NCI-H146 treated with DMSO at 0.1 percent for 48 hours (cell line): Measurements from ENCODE around the gene KLHDC9.
"Not testable (repeated sequence)": the region's sequence is repeated elsewhere in the genome, so short reads cannot be mapped to it uniquely, and the experiment has no call there.

Experiments
- DNase-seq: peaks from one replicate; lab custom pipeline; 2025; ENCODE audit not compliant: unreplicated experiment; lab: John Stamatoyannopoulos, UW

The KLHDC9 gene, protein sequence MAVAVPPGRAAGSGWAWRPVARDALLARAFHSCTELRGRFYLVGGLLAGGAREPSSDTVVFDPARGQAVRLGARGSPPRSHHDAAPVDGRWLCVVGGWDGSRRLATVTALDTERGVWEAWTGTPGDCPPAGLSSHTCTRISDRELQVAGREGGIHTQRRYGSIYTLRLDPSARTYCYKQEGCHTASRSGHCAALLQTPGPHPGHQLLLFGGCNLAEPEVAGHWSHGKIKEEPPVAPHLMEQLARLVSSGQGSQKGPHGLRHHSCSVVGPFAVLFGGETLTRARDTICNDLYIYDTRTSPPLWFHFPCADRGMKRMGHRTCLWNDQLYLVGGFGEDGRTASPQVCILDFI

DNA sequence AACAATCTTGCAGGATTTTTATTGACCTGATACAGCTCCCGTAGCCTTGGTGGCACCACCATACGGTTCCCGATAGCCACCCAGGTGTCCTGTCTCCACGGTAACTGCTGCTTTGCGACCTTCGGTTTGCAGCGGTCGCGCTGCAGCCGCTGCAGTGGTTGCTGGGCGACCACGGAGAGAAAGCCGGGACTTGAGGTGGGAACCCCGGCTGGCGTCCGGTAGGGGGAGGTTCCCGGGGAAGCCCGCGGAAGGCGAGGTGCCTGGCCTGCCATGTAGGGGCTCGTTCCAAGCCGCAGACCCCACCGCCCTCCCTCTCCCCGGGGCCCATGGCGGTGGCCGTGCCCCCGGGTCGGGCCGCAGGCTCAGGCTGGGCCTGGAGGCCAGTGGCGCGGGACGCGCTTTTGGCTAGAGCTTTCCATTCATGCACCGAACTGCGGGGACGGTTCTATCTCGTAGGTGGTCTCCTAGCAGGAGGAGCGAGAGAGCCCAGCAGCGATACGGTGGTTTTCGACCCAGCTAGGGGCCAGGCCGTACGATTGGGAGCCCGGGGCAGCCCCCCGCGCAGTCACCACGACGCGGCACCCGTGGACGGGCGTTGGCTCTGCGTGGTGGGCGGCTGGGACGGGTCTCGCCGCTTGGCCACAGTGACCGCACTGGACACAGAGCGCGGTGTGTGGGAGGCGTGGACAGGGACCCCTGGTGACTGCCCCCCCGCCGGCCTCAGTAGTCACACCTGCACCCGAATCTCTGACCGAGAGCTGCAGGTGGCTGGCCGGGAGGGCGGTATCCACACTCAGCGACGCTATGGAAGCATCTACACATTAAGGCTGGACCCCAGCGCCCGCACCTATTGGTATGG, at the start of gene KLHDC9:
Gene KLHDC9 (plus strand): TSS at position 152 of the 859 bp plus-strand sequence. CDS start 175 bp downstream, at position 327.
- DNase-seq = peak; percentile 83

DNA sequence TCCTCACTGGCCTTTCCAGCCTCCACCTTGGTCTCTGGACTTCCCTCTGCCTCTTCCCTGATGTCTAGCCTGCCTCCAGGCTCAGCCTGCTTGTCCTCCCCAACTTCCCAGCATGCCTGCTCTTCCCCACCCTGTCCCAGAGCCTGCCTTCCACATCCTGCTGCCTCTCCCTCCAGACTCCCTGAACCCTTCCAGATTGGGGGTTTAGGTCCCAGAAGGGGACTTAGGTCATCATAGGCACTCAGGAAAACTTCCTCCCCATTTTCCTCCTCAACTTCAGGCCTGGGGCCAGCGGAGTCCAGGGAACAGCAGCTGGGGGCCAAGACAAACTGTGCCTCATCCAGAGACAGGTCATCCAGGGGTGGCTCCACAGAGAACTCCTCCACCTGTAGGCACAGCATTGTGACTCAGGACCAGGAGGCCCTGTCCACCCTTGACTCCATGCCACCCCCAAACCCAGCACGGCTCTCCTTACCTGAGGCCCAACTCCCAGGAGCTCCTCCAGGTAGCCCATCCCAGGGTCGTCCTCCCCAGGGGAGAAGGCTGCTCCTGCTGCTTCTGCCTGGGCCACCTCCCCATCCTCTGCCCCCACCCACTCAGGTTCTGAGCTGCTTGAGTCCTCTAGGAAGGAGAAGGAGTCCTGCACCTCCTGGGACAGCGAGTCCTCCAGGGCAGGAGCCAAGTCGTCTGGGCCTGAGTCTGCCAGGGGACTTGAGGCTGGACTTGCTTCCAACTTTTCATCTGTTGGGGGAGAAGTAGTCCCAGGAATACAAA, 49.0 kb upstream of the KLHDC9 start:
- no peak for DNase-seq

DNA sequence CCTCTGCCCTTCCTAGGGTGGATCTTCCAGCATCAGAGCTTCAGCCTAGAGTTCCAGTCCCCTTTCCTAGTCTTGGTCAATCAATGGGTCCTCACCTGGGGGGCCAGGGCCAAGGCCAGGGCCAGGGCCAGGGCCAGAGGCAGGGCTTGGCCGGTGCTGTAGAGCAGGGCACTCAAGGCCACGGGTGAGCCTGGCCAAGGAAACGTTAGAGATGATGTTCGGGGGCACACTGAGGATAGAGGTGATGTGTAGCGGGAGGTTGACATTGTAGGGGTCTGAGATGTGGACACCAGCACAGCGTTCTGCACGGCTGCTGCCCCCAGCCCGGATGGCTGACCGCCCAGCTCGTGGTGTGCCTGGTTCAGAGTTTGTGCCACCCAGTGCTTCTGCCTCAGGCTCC, 46.9 kb upstream of the KLHDC9 start:
- DNase-seq = no peak

DNA sequence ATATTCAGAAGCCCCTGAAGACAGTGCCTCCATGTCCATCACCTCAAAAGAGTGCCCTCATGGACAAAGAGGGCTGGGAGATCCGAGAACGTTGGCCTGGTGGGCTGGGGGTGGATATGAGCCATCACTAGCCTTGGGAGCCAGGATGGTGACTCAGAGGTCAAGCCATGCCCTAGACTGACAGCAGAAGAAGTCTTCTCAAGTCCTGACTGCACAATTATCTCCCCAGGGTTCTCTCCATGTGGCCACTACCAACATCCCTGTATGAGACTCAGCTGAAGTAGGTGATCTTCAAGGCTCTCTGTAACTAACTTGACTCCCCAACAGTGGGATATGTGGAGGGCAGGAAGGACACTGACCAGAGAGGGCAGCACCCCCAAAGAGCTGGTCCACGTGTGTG, 45.3 kb upstream of the KLHDC9 start:
- no peak for DNase-seq

DNA sequence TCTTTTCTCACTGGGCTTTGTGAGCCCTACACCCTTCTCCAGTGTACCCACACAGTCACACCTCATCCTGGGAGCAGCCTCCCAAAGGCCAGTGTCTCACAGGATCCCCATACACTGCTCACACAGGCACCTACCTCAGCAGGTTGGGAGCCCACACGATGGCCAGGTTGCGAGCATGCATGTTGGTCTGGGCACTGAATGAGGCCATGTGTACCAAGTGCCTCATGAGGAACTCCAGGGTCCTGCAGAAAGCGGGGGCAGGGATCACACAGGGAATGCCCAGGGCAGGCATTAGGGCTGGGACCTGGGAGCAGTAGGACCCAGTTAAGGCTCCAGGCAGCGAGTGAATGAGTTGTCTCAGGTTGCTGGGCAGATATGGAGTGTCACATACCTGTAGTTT, 43.9 kb upstream of the KLHDC9 start:
- DNase-seq = no peak

DNA sequence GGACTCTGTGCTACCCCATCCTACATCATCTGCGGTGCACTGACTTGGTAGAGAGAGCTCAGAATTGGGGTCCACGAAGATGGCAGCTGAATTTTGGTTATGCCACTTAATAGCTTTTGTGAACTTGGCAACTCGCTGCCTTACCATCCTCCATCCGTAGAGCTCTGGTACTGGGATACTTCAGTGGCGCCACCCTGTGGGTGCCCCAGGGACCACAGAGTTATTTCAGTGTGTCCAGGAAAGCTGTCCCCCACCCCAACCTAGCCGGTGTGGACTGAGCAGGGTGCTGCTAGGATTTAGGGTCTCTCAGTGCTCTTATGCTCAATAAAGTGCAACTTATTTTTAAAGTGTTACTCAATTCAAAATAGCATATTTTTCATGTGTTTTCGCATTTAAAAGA, 43.4 kb upstream of the KLHDC9 start:
- no peak for DNase-seq

DNA sequence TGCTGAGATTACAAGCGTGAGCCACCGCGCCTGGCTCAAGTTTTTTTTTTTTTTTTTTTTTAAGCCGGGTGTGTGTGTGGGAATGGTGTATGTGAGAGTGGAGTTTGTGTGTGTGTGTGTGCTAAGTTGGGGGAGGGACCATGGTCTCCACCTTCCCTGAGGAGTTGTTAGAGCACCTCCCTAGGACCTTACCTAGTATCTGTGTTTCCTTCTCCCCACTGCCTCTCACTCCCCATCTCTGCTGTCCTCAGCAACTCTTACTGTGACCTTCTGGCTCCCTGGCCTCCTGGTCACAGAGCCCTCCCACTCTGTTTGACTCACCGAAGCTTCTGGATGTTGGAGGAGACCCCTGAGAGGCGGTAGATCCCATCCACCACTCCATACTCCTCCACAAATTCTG, 38.9 kb upstream of the KLHDC9 start:
- DNase-seq = no peak

DNA sequence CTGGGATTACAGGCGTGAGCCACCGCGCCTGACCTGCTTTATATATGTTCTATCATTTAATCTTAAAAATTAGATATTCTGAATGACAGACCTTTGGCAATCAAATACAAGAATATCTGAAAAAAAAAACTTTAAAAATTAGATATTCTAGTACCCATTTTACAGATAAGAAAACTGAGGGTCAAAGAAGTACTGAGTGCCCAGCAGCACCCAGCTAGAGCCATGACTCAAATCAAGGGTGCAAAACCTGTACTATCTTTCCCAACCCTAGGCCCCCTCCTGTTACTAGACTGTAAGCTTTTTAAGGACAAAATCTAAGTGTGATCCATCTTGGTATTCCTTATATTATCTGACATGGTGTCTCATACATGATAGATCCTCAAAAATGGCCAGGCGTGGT, 36.7 kb upstream of the KLHDC9 start:
- no peak for DNase-seq

DNA sequence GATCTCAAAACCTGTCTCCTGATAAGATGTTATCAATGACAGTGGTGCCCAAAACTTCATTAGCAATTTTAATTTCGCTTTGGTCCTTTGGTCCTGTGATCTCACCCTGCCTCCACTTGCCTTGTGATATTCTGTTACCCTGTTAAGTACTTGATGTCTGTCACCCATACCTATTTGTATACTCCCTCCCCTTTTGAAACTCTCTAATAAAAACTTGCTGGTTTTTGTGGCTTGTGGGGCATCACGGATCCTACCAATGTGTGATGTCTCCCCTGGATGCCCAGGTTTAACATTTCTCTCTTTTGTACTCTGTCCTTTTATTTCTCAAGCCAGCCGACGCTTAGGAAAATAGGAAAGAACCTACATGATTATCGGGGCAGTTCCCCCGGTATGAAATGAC, 34.2 kb upstream of the KLHDC9 start:
- DNase-seq = not testable (repeated sequence)

DNA sequence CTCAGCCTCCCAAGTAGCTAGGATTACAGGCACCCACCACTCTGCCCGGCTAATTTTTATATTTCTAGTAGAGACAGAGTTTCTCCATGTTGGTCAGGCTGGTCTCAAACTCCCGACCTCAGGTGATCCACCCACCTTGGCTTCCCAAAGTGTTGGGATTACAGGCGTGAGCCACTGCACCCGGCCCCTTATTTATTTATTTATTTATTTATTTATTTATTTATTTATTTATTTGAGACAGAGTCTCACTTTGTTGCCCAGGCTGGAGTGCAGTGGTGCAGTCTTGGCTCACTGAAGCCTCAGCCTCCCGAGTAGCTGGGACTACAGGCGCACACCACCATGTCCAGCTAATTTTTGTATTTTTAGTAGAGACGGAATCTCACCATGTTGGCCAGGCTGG, 32.5 kb upstream of the KLHDC9 start:
- not testable (repeated sequence) for DNase-seq

DNA sequence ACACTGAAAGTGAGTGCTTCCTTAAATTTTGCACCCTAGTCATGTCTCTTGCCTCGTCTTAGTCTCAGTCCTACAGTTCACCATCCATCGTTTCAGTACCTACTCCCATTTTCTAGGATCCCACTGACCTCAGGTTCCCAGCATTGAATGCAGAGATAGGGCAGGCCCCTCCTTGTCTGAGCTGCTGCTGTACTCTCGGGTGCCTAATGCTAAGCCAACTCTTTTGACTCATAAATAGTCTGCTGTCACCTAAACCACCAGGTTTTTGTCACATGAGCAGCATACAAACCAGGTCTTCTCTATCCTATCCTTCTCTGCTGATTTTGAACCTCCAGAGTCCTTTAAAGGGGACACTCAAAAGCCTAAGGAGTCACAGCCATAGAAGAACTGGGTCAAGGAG, 31.5 kb upstream of the KLHDC9 start:
- no peak for DNase-seq

DNA sequence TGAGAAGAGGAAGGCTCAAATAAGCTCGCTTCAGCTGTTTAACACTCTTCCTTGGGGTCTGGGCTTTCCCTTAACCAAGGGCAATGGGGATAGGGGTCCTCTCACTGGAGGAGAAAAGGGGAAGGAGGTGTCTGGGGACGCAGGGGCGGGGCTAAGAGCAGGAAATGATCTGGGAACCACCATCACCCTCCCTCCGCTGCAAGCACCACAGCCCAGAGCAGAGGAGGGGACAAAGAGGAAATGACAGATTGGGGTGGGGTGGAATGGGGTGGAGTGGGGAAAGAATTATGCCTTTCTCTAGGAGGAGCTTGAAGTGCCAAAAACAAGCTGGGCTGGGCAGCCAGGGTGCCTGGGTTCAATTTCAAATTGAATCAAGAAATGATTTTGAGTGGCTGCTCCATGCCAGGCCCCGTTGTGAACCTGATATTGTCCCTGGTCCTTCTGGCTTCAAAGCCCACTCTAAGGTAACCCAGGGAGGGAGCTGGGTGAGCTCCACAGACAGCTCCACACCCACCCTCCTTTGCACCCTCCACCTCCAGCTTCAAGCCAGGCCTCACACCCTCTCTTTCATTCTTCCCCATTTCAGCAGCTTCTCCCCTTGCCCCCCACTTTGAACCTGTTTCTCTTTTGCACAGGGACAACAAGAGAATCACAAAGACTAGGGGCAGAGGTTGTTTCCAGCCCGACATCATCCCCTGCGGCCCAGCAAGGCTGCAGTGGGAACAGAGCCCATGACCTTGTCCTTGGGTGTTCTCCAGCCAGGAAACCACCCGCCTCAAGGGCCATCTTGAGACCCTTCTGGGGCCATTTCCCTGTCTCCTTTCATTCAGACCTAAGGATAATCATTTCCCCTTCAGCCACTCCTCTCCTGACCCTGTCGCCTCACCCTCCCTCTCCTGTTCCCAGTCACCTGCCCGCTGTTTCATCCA, 29.6 kb upstream of the KLHDC9 start:
- no peak for DNase-seq

DNA sequence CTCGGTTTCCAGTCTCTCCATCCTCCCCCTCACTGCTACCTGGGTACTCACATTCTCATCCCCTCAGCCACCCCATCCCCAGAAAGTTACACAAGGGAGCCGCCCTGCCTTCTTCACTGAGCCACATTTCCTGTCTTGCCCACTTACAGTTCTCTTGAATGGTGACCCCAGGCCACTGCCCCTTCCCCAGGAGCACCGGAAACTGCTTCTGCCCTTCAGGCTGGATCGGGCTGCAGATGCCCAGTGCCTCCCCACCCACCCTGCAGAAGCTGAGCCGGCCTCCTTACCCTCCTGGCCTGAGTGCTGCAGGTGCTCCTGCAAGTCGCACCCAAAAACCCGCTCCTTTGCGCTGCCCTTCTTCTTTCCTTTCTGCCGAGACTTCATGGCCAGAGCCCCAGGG, 28.9 kb upstream of the KLHDC9 start:
- no peak for DNase-seq

DNA sequence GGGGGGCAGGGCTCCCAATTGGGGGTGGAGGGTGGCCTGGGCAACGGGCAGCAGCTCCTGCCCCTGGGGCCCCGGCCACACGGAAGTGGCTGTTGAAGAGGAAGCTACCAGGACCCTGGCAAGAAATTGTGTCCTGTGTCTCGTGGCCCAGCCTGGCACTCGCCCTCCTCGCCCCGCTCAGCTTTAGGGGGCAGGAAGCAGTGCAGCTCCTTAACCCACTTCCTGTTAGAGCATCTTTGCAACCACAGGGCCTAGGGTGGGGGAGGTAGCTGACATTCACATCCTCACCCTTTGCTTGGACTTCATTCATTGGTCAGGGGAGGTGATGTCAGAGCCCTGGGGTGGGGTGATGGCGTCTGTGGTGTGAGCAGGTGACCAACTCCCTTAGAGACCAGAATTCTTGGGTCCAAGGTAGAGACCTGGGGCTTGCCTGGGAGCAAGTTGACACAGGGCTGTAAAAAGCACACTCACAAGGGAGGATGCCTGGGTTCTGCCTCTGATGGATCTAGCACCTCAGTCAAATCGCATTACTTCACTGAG, 28.4 kb upstream of the KLHDC9 start, which contains the start of gene ARHGAP30:
Gene ARHGAP30 (minus strand): TSS at position 161 of the 540 bp plus-strand sequence. CDS start 267 bp downstream, outside the sequence.
- DNase-seq = no peak

DNA sequence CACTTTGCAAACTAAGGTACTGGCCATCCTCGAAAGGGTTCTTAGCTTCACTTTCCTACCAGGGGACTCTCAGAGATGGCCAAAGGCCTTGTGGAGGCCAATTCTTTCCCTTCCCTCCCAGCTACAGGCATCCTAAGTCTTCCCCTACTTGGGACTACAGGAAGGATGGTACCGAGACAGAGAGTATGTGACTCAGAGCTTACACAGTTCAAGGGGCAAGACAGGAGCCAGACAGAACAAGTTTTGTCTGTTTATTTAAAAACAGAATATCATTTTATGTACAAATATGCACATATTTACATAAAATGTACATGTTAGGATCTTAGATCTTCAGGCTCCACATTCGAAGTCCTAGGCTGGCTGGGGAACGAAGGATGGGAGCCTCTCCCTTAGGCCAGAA, 27.4 kb upstream of the KLHDC9 start:
- DNase-seq = no peak

DNA sequence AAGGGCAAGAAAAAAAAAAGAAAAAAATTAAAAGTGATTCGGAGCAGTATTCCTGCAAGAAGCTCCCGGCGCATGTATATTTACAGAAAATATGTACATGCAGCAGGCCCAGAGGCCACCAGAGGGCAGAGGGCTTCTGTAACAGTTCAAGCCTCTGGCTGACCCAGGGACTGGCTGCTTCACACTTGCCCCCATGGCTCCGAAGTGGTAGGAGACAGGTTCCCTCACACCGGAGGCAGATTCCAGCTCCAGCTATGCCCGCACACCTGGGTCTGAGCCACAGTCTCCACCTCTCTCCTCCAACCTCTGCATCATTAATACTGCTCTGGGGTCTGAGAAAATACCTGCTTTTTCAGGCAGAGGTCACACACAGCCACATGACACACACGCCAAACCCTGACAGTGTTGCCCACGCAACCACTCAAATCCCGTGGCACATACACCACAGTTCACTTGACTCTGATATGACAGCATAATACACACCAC, 26.2 kb upstream of the KLHDC9 start:
- DNase-seq = no peak

DNA sequence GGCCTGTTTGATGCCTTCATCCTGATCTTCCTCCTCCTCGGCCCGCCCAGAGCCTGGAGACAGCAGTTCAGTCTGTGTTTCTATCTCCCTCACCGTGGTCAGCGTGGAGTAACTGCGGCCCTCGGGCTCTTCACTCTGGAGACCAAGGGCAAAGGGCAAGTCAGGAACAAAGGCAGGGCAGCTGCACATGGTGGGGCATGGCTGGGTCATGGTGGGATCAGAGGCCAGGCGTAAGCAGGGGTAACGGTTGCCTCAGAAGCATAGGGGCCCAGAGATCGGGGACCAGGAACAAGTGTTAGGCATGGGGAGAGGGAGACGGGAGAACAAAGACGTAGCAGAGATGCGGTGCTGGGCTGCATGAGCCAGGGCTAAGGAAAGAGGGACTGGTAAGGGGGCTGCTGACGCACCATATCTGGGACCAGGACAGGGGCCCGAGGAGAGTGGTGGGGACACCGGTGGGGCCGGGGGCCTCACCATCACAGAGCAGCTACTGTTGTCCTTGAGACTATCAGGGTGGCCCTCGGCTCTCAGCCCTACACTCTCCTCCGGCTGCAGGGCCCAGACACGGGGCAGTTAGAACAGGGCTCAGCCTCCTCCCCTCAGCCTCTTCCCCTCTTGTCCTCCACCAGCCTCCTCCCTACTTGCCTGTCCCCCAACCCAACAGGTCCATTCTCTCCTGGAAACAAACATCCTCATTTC, 25.3 kb upstream of the KLHDC9 start:
- DNase-seq = no peak

DNA sequence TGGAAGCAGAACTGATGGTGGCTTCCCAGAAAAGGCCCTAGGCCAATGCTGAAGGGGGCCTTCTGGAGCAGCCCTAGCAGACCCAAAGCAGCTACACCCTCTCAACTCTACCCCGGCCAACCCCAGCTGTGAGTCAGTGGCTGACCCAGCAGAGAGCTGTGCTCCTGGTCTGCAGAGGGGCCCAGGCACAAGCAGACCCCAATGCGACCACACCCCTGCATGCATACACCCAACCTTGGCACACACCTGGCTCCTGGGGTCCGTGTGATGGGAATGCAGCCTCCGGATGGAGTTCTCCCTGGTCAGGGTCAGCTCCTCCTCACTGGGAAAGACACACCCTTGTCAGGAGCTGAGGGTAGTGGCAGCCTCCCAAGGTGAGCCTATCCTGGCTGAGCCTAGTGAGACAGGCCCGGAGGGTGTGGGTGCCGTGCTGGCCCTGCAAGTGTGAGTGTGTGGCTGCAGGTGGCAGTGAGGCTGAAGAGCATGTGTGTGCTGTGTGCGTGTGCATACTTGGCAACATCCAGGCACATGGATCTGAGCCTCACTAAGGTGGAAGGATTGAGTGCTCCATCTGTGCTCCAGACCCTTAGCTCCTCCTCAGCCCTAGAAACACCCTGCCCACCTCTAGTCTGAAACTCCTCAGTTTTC, 24.6 kb upstream of the KLHDC9 start:
- no peak for DNase-seq
